AG09309 (cell line): Measurements from ENCODE around the gene IGSF23.

ENCODE experiments used
- DNase-seq: peaks from one replicate; pipeline ENCODE4 v3.0.0-alpha.2; 2010; ENCODE audit warnings: low read depth
- H3K4me3 ChIP-seq: 2 replicates; pipeline ENCODE4 v1.5.1; 2011; ENCODE audit warnings: mild to moderate bottlenecking, low read depth, low read length, moderate library complexity; ENCODE audit not compliant: control insufficient read depth
- CTCF ChIP-seq: IDR thresholded peaks from 2 replicates; pipeline ENCODE4 v1.5.1; 2011; ENCODE audit warnings: mild to moderate bottlenecking, low read depth, low read length, inconsistent platforms; ENCODE audit not compliant: insufficient read depth, control insufficient read depth; ENCODE audit errors: missing control alignments

The IGSF23 gene

DNA sequence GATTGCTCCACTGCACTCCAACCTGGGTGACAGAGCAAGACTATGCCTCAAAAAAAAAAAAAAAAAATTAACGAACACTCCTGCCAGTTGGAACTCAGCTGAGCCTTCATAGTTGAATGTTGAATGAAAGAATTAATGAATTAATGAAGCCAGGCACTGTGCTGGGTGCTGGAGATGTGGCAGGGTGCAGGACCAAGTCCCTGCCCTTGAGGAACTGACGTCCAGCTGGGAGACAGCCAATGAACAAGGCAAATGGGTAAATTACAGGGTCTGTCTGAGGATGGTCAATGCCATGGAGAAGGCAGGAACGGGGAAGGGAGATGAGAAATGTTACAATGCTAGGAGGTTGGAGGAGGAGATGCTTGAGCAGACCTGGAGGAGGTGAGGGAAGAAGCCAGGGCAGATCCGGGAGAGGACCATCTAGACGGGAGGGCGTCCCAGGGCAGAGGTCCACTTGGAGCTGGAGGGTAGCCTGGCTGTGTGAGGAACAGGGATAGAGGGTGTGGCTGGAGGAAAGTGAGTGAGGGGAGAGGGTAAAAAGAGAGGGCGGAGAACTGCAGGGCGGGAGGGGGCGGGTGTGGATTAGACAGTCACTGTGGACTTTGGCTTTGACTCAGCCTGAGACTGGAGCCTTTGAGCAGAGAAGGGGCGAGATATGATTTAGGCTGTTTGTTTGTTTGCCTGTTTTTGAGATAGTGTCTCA is 16.8 kb upstream of the IGSF23 start:
- no peak for TF ChIP-seq CTCF
- H3K4me3 ChIP-seq, result no peak overlapping the region
- DNase-seq, result no peak

DNA sequence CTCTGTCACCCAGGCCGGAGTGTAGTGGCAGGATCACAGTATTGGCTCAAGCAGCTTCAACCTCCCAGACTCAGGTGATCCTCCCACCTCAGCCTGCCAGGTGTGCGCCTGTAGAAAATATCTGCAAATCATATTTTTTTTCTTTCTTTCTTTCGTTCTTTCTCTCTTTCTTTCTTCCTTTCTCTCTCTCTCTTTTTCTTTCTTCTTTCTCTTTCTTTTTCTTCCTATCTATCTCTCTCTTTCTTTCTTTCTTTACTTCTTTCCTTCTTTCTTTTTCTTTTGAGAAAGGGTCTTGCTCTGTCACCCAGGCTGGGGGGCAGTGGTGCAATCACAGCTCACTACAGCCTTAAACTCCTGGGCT is 16.3 kb upstream of the IGSF23 start:
- no peak overlapping the region for H3K4me3 ChIP-seq
- TF ChIP-seq CTCF, result no peak
- no peak for DNase-seq

GRCh38 chr19:44598355-44598754 is 15.0 kb upstream of the IGSF23 start:
- no peak for DNase-seq
- no peak overlapping the region for H3K4me3 ChIP-seq
- TF ChIP-seq CTCF, result no peak

- no peak for DNase-seq
- no peak for TF ChIP-seq CTCF
- H3K4me3 ChIP-seq, result no peak overlapping the region
Measured at GRCh38 chr19:44598880-44599279, 14.5 kb upstream of the IGSF23 start.

DNA sequence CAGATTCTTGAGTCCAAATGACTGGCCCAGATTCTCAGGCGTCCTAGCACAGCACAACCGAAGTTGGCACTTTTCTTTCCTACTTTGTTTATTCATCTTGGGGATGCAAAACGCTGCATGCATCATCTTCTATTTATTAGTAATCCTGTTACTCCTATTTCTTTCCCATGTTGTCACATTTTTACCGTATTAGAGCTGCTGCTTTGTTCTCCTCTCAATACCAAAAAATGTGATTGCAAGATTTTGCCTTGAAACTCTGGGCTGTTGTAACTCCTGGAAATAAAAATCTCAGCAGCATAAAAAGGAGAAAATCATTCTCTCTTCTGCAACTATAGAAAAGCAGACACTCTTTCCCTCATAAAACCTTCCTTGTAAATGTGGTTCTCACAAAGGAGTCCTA is 12.9 kb upstream of the IGSF23 start:
- TF ChIP-seq CTCF, result no peak
- H3K4me3 ChIP-seq, result no peak overlapping the region
- no peak for DNase-seq

- no peak for TF ChIP-seq CTCF
- no peak overlapping the region for H3K4me3 ChIP-seq
- DNase-seq, result no peak
Measured at GRCh38 chr19:44602081-44602480, 11.3 kb upstream of the IGSF23 start.
